HG03571 (cell line): ENCODE results near the gene ALKBH5.

Source experiments
- ATAC-seq: cut with Tn5 transposase; IDR thresholded peaks from one replicate; pipeline ENCODE4 v1.9.1; 2021; ENCODE audit not compliant: unreplicated experiment

ALKBH5 gene

DNA sequence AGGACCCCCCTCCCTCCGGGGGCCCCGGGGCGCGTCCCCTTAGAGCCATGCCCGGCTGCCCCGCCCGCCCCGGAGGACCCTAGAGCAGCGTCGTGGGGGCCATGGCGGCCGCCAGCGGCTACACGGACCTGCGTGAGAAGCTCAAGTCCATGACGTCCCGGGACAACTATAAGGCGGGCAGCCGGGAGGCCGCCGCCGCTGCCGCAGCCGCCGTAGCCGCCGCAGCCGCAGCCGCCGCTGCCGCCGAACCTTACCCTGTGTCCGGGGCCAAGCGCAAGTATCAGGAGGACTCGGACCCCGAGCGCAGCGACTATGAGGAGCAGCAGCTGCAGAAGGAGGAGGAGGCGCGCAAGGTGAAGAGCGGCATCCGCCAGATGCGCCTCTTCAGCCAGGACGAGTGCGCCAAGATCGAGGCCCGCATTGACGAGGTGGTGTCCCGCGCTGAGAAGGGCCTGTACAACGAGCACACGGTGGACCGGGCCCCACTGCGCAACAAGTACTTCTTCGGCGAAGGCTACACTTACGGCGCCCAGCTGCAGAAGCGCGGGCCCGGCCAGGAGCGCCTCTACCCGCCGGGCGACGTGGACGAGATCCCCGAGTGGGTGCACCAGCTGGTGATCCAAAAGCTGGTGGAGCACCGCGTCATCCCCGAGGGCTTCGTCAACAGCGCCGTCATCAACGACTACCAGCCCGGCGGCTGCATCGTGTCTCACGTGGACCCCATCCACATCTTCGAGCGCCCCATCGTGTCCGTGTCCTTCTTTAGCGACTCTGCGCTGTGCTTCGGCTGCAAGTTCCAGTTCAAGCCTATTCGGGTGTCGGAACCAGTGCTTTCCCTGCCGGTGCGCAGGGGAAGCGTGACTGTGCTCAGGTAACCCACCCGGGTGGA is 759 bp downstream of the ALKBH5 start:
- ATAC-seq: no peak

DNA sequence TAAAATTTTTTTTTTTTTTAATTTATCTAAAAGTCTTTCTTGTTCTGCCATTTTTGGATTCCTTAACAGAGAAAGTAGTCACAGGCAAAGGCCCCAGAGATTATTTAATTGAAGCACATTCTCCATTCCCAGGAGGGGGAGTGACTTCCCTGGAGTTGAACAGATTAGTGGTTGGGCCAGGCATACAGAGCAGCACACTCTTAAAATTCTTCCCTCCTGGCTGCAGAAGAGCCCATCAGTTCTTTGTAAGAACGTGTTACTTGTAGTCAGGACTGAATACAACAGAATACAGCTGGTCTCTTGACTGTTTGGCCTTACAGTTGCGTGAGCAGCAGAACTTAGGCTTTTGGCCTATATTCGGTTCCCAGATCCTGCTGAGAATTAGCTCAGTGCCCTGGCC is 1.8 kb downstream of the ALKBH5 start:
- no peak for ATAC-seq

DNA sequence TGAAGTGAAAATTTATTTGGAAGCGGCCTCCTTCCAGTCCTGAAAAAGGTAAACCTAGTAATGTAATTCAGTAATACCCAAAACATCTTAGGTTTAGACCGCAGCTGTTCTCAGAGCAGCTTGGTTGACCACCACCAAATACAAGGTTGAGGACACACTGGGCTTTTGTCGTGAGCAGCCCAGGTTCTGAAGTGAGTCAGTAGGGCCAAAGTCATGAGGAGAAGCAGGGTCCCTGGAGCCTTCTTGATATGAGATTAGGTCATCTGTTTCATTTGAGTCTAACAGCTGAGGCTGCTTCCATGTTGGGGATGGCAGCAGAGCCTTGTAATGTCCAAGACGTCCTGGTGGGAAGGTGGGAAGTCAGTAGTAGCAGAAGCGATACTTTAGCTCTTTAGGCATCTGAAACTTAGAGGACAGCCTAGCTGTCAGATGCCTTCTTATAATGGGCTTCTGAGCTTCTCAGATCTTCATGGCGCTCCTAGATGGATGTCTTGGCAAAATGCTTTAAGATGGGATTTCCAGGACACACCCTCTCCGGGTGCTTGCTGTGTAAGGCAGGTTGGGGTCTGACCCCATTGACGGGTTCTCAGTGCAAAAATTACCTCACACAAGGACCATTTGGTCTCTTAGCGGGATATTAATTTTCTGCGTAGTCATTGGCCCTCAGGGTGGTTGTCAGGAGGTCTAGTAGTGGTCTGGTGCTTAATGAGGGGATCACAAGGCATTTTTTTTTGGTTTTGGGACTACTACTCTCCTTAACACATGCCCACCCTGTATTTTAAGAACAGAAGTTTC is 2.4 kb downstream of the ALKBH5 start:
- ATAC-seq: no peak

DNA sequence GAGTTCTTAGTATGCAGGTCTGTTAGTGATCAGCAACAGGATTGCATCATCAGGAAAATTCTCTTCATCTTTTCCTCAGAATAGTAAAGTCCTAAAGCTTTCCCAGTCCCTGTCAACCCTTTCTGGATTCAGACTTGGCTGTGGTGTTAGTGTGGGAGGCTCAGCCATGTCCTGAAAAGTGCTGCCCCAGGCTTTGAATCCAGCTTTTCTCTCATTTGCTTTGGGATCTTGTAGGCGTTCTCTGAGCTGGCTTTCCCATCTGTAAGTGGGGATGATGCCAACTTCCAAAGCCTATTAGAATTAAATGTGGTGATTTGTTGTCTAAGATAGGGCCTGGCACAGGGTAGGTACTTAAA is 3.0 kb downstream of the ALKBH5 start:
- ATAC-seq: no peak

DNA sequence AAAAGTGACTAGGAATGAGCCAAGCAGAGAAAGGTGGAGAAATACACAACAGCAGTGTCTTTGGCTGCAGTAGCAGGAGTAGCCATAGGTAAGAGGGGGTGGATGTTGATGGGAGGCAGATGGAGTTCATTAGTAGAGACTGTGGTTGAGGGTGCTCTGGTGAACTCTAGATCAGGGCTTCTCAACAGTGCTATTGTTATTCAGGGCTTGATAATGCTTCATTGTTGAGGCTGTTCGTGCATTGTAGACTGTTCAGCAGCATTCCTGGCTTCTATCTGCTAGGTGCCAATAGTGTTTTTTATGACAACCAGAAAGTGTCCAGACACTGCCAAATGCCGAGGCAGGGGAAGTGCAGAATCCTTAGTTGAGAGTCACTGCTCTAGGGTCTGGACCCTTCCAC is 3.6 kb downstream of the ALKBH5 start:
- ATAC-seq: no peak

DNA sequence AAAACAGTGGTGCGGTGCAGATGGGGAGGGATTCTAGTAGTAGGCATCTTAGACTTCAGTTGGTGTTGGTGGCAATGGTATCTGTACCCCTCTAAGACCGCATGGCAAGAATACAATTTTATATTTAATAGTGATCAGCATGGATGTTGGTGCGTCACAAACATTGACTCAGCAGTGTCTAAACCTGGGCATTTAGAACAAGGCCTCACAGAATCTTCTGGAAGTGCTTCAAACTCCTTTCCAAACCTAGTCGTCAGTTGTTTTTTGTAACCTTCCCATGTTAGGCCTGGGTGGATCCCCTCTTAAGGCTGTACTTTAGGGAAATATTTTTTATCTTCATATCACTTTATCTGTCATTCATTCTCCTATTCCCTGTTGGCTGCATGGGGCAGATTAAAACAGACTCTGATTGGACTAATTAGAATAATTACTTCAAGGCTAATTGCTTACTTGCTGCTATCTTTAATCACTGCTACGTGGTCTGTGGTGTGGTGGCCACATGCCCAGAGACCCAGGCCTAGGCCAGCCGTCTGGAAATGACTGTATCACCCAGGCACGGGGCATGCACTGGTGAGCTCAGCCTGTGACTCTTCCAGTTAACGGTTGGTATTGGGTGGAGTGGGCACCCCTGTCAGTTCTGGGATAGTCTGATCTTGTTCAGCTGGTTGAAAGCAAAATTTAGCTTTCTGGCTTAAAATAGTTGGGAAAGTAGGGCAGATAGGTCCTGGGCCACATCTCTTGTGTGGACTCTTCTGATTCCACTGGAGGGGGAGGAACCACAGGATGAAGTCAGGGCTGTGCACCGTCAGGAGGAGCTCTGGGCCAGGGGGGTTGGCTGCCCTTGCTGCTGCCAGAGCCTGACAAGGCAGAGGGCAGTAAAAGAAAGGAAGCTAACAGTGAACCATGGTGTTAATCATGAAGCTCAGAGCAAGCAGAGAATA is 4.5 kb downstream of the ALKBH5 start:
- no peak for ATAC-seq

DNA sequence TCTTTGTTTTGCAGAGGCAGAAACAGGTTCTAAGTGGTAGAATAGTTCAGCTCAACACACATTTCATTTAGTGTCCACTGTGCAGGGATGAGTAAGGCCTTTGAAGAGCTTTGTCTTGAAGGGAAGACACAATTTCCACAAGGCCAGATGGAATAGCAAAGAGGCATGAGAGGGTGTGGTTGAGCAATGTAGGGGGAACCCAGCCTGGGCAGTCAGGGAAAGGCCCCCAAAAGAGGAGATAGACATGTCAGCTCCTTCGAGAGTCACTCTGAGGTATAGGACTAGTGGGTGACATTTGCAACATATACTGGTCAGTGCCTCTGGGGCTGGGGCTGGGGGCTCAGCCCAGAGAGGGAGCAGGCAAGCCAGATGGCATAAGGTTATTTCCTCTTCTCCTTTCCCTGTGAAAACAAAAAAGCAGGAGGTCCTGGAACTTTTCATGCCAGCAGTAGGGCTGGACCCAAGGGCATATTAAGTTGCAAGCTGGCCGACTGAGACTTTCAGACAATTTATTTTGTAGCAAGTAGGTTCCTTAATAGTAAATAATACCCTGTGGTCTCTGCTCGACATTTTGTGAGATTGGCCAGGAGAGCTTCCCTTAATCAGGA is 7.1 kb downstream of the ALKBH5 start:
- no peak for ATAC-seq

DNA sequence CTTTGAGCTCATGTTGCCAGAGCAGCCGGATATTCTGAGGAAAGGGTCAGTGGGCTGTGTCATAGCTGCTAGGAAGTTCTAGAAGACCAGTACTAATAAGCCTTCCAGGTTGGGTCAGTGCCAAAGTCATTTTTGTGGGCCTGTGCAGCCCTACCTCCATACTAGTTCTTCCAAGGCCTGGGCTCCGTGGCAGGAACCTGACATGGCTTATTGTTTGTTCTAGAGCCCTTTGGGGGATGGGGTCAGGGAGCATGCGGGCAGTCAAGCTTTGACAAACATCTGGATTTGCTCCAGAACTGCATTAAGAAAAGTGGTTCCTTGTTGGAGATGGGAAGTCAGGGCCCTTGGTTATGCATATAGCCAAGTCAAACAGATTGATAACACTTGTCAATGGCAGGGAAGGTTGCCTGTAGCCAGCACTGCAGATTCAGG is 7.6 kb downstream of the ALKBH5 start:
- ATAC-seq: no peak

DNA sequence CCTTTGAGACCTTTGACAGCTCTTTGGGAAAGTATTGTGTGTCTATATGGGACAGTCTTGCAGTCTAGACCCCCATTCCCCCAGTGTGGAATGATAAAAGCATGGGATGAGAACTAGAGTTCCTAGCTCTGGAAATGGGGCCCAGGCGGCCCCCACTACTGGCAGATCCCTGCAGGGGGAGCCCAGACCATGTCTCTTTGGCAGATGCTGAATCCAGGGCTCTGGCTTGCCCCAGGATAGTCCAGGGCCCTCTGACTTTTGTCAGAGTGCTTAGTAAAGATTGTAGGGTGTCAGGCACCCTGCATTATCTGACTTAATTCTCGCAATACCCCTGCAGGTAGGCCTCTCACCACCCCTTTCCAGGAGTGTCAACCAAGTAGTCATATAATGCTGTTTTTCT is 8.3 kb downstream of the ALKBH5 start:
- no peak for ATAC-seq

DNA sequence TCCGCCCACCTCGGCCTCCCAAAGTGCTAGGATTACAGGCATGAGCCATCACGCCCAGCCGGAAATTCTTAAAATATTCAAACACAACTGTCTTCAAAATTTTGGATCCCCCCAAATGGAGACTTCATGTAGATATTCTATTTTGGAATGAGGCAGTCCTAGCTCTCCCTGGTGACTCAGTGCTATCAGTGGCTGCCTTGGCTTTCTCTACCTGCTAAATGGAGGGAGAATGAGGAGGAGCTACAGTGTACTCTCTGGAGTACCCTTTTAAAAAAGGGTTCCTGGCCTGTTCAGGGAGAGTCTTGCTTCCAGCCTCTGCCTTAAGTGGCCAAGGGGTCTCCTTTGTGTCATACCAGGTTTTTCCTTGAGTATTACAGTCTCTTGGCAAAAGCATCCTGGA is 10.8 kb downstream of the ALKBH5 start:
- ATAC-seq: no peak

DNA sequence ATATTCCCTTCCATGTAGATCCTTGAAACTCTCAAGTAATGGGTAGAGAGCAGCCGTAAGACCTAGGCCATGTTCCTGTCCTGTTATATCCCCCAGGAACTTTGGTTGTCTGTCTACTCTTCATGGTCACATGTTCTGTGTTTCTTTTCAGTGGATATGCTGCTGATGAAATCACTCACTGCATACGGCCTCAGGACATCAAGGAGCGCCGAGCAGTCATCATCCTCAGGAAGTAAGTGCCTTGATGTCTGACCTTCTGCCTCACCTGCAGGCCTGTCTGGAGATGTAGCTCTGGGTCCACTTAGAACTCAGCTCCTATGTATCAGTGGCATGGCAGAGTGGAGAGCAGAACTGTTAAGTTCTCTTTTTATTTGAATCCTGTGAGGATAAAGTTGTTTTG is 11.2 kb downstream of the ALKBH5 start:
- no peak for ATAC-seq

DNA sequence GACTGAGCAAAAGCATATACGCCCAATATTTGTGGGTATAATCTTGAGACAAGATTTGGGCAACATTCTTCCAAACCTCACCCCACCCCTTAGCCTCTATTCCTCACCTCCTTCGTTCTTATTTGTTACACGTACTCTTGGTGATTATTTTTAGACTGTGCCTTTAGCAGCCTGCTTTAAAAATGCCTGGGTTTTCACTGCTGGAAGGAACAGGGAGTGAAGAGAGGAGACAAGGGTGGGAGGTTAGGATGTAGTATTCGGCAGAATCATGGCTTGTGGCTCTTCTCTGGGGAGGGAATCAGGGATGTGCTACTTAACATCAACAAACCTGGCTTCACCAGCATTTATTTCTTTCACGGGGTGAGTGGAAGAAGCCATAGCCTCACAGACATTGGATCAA is 11.6 kb downstream of the ALKBH5 start:
- no peak for ATAC-seq

DNA sequence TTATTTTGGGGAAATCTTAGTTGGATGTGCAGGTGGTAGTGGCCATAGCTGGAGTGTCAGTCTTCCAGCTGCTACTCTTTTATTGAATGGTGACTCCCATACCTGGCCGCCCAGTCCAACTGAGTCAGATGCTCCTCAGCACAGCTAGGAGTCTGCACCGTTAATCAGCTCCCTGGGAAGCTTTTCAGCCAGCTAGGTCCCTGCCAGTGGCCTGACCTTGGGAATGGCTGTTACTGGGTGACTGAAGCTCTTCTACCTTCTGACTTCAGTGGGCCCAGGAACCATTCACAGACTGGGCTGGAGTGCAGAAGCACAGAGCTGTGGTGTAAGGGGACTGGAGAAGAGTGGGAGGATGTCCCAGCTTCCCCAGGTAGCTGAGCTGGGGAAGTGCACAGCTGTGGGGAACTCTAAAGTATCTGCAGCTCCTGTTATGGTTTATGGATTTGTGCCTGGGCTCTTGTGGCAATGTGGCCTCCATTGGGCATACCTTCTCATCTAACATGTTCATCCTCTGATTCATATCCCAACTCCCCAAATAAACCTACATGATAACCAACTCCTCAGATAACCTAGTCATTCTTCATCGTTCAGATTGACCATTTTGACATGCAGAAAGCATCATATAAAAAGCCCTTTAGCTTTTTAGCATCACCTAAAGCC is 14.0 kb downstream of the ALKBH5 start:
- ATAC-seq: no peak

DNA sequence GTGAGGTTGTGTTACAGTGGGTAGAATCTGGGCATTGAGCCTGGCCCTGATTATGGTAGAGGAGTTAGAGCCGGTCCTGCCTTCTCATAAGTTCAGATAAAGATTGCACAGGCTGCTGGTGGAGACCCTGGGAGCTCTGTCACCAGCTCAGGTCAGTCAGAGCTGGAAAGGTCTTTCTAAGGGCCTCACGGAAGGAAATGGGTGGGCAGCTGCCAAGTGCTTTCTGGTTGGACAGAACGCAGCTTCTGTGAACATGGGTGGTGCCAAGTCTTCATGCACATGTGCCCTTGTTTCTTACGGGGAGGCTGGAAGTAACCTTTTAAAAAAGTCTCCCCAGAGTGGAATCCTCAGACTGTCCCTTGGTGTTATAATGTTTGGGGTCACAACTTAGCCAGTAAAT is 14.9 kb downstream of the ALKBH5 start:
- no peak for ATAC-seq

DNA sequence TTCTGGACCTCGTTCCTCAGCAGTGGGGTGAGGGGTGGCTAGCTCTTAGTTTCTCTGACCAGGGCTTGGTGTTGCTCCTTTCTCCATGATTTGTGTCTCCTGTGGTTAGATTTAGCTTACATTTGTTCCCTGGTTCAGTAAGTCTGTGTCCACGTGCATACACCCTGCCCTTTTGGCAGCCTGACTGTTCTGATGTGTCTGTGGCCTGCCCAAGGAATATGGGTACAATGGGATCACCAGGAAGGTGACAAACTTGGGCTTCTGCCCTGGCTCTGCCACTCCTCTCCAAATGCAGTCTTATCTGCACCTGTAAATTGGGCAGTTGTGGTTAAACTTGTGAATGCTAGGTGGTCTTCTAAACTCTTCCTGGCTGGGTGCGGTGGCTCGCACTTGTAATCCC is 17.5 kb downstream of the ALKBH5 start:
- no peak for ATAC-seq

DNA sequence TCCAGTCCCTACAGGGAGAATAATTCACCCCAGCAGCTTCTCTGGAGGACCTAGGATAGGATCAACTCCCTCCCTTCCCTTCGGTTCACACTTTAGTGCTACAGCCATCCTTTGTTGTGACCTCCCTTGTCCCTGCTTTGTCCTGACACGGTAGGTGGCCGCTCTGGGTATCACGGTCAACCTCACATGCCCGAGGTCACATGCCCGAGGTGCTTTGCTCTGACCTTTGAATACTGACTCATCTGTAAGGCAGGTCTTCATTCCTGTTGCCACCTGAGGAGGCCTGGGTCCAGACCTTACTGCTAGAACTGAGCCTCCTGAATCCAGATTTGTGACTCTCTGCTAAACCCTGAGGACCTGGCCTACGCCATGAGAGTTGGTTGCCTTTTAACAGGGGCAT is 19.7 kb downstream of the ALKBH5 start:
- no peak for ATAC-seq

DNA sequence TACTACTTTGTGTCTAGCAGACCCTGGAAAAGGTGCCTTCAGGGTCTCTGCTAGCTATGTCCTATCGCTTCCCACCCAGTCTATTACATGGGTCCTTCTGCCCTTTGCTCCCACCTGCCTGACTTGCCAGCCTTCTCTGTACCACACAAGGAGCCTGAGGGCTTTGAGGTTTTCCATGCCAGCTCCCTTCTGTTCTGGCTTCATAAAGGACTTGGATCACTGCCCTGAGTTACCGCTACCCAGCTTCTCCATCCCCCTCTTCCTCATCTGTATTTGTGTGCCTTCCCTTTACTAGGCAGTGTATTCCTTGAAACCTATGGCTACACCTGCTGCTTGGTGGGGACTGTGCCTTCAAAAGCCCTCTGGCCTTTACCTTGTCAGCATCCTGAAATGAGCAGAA is 22.2 kb downstream of the ALKBH5 start:
- ATAC-seq: no peak

DNA sequence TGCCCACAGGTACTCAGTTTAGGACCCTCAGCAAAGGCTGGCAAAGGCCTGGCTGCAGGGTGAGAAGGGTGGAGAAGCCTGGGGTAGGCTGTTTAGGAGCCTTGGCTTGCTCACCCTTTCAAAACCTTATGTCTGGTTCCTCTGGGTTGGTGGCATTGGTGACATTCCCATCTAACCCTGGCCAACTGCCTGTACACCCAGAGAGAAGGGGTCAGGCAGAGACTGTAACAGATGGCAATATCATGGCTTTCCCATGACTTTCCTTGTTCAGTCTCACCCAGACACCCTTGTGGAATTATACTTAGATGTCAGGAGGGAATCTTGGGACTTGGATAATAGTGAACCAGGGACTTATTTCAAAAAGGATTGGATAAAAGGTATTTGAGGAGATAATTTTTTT is 23.3 kb downstream of the ALKBH5 start:
- ATAC-seq: no peak

DNA sequence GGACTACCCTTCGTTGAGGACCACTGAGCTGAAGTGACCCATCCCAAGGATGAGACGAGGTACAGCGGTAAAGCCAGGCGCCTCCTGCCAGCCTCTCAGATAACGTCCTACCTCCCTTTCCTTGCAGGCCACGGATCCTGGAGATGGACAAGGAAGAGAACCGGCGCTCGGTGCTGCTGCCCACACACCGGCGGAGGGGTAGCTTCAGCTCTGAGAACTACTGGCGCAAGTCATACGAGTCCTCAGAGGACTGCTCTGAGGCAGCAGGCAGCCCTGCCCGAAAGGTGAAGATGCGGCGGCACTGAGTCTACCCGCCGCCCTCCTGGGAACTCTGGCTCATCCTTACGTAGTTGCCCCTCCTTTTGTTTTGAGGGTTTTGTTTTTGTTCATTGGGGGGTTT is 24.5 kb downstream of the ALKBH5 start:
- ATAC-seq: no peak

DNA sequence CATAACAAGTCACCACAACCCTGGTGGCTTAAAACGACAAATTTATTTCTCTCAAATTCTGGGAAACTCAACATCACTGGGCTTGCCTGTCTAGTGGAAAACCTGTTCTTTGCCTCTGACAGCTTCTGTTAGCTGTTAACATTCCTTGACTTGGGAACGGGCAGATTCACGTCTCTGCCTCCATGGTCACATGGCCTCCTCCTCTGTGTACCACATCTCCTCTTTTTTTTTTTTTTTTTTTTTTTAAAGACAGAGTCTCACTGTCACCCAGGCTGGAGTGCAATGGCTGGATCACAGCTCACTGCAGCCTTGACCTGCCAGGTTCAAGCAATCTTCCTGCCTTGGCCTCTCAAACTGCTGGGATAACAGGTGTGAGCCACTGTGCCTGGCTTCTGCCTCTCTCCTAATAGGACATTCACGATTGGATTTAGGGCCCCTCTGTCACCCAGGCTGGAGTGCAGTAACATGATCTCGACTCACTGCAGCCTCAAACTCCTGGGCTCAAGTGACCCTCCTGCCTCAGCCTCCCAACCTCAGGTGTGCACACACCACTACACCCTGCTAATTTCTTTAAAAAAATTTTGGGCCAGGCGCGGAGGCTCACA is 30.1 kb downstream of the ALKBH5 start:
- no peak for ATAC-seq
